Activated T-helper 2 cell treated with anti-CD3 and anti-CD28 coated beads, Interferon-gamma antibody, Interleukin-2, Interleukin-4, amounts not matched to agents 10 μg/mL and 5 μg/mL and 100 μg/mL, durations not matched to agents 14 hours and 24 hours and 36 hours (primary cell): ENCODE results near the gene BEND3. TPM values are rescaled to one million over a fixed set of nuclear protein-coding genes. Genes with fewer than 3 reads are reported as not detected.
A peak's percentile ranks its signal among the peaks of the same experiment; 100 is the strongest.

ENCODE experiments used
- DNase-seq: peaks from one replicate; pipeline ENCODE4 v3.0.0; 2021; ENCODE audit warnings: low spot score
- H3K27ac Mint-ChIP-seq: one replicate; pipeline ENCODE4 v1.8.0; 2021; ENCODE audit warnings: mixed read lengths
- H3K27me3 Mint-ChIP-seq: one replicate; pipeline ENCODE4 v1.8.0; 2021; ENCODE audit warnings: low read depth, mixed read lengths
- H3K36me3 Mint-ChIP-seq: one replicate; pipeline ENCODE4 v1.8.0; 2021; ENCODE audit warnings: low read depth, mixed read lengths
- H3K4me1 Mint-ChIP-seq: one replicate; pipeline ENCODE4 v1.8.0; 2021; ENCODE audit warnings: low read depth, mixed read lengths
- H3K4me3 Mint-ChIP-seq: one replicate; pipeline ENCODE4 v1.8.0; 2021; ENCODE audit warnings: low read depth, mild to moderate bottlenecking, moderate library complexity, mixed read lengths
- H3K9me3 Mint-ChIP-seq: one replicate; pipeline ENCODE4 v1.8.0; 2021; ENCODE audit warnings: mixed read lengths
- intact Hi-C: fragments of 100-400 bp; cut with micrococcal nuclease; formaldehyde crosslinking; loops from one replicate; pipeline ENCODE4 v1.15.1; 2023
- total RNA-seq: library from RNA; stranded (reverse); gene quantifications from 2 replicates; pipeline ENCODE4 v1.2.3, GENCODE V29; 2022

Gene BEND3
- total RNA-seq, 1 donor from 2014 or later: 15.2 TPM

- no peaks in the 10 kb centered on the region for H3K27me3 Mint-ChIP-seq
- no peaks in the 10 kb centered on the region for H3K9me3 Mint-ChIP-seq
- DNase-seq: no peak
- H3K4me1 Mint-ChIP-seq: peaks cover 35% of the 10 kb centered on the region
- peaks cover 41% of the 10 kb centered on the region for H3K36me3 Mint-ChIP-seq
- H3K27ac Mint-ChIP-seq: no peak overlapping the region
- no peak overlapping the region for H3K4me3 Mint-ChIP-seq
- intact Hi-C loops: loop anchor here (10.0 kb wide), 1 partner anchor 544 kb away; no protein-coding TSS in a partner anchor
These were observed 46.4 kb downstream of the BEND3 start for GRCh38 chr6:107068691-107069630.

GRCh38 chr6:107066697-107067659, 48.3 kb downstream of the BEND3 start:
- no peak for DNase-seq
- H3K4me1 Mint-ChIP-seq: peaks cover 51% of the 10 kb centered on the region
- intact Hi-C loops: loop anchor here (1.0 to 10.0 kb wide), 3 partner anchors 16 to 542 kb away; no protein-coding TSS in a partner anchor
- H3K9me3 Mint-ChIP-seq: no peaks in the 10 kb centered on the region
- peak overlapping the region; percentile 5 for H3K4me3 Mint-ChIP-seq
- H3K27me3 Mint-ChIP-seq: no peaks in the 10 kb centered on the region
- H3K27ac Mint-ChIP-seq: peak overlapping the region; percentile 95
- H3K36me3 Mint-ChIP-seq: peaks cover 45% of the 10 kb centered on the region

- Mint-ChIP-seq H3K27me3 (no peaks in the 10 kb centered on the region), H3K36me3 (peaks cover 37% of the 10 kb centered on the region), H3K4me3 (no peak overlapping the region), H3K4me1 (peaks cover 66% of the 10 kb centered on the region), H3K27ac (peak overlapping the region; percentile 95), H3K9me3 (no peaks in the 10 kb centered on the region)
- intact Hi-C loops: loop anchor here (1.0 to 10.0 kb wide), 2 partner anchors 36 to 540 kb away; partner anchors contain the start of gene MTRES1
- peak; percentile 38 for DNase-seq
These were observed 50.7 kb downstream of the BEND3 start for GRCh38 chr6:107064579-107065065.

GRCh38 chr6:107062691-107063090, 52.6 kb downstream of the BEND3 start:
- Mint-ChIP-seq H3K27me3 (no peaks in the 10 kb centered on the region), H3K36me3 (peaks cover 23% of the 10 kb centered on the region), H3K27ac (no peak overlapping the region), H3K4me1 (peaks cover 63% of the 10 kb centered on the region), H3K9me3 (no peaks in the 10 kb centered on the region), H3K4me3 (no peak overlapping the region)
- intact Hi-C loops: loop anchor here (10.0 kb wide), 1 partner anchor 538 kb away; no protein-coding TSS in a partner anchor
- DNase-seq: no peak

GRCh38 chr6:107061125-107062020, 53.9 kb downstream of the BEND3 start:
- Mint-ChIP-seq H3K27me3 (no peaks in the 10 kb centered on the region), H3K4me3 (peak overlapping the region; percentile 43), H3K9me3 (no peaks in the 10 kb centered on the region), H3K27ac (peak overlapping the region; percentile 66), H3K36me3 (peaks cover 19% of the 10 kb centered on the region), H3K4me1 (peaks cover 50% of the 10 kb centered on the region)
- peak; percentile 27 for DNase-seq
- intact Hi-C loops: loop anchor here (10.0 kb wide), 1 partner anchor 537 kb away; no protein-coding TSS in a partner anchor

- Mint-ChIP-seq H3K4me3 (no peak overlapping the region), H3K27ac (no peak overlapping the region), H3K9me3 (no peaks in the 10 kb centered on the region), H3K36me3 (peaks cover 13% of the 10 kb centered on the region), H3K4me1 (peaks cover 44% of the 10 kb centered on the region), H3K27me3 (no peaks in the 10 kb centered on the region)
- intact Hi-C loops: loop anchor here (10.0 kb wide), 1 partner anchor 536 kb away; no protein-coding TSS in a partner anchor
- DNase-seq: no peak
These were observed 54.6 kb downstream of the BEND3 start for GRCh38 chr6:107060704-107061103.

GRCh38 chr6:107059606-107060005, 55.7 kb downstream of the BEND3 start:
- H3K27ac Mint-ChIP-seq: no peak overlapping the region
- intact Hi-C loops: loop anchor here (10.0 kb wide), 1 partner anchor 535 kb away; no protein-coding TSS in a partner anchor
- H3K36me3 Mint-ChIP-seq: peaks cover 7% of the 10 kb centered on the region

GRCh38 chr6:107057679-107058078, 57.6 kb downstream of the BEND3 start:
- no peaks in the 10 kb centered on the region for H3K9me3 Mint-ChIP-seq
- DNase-seq: no peak
- no peak overlapping the region for H3K27ac Mint-ChIP-seq
- peaks cover 3% of the 10 kb centered on the region for H3K36me3 Mint-ChIP-seq
- peaks cover 20% of the 10 kb centered on the region for H3K4me1 Mint-ChIP-seq
- H3K4me3 Mint-ChIP-seq: no peak overlapping the region
- intact Hi-C loops: no loop called here
- H3K27me3 Mint-ChIP-seq: no peaks in the 10 kb centered on the region

More at GRCh38 chr6:107059606-107060005, 55.7 kb downstream of the BEND3 start:
- Mint-ChIP-seq H3K9me3 (no peaks in the 10 kb centered on the region), H3K4me3 (no peak overlapping the region), H3K27me3 (no peaks in the 10 kb centered on the region), H3K4me1 (peaks cover 34% of the 10 kb centered on the region)
- no peak for DNase-seq

- no peak for DNase-seq
- no peak overlapping the region for H3K27ac Mint-ChIP-seq
- peaks cover 5% of the 10 kb centered on the region for H3K36me3 Mint-ChIP-seq
- intact Hi-C loops: no loop called here
- H3K9me3 Mint-ChIP-seq: no peaks in the 10 kb centered on the region
- H3K4me1 Mint-ChIP-seq: peaks cover 13% of the 10 kb centered on the region
- no peaks in the 10 kb centered on the region for H3K27me3 Mint-ChIP-seq
- no peak overlapping the region for H3K4me3 Mint-ChIP-seq
These were observed 58.5 kb downstream of the BEND3 start for GRCh38 chr6:107056796-107057195.

- peaks cover 43% of the 10 kb centered on the region for H3K36me3 Mint-ChIP-seq
- no peaks in the 10 kb centered on the region for H3K27me3 Mint-ChIP-seq
- H3K4me1 Mint-ChIP-seq: peaks cover 8% of the 10 kb centered on the region
- H3K4me3 Mint-ChIP-seq: no peak overlapping the region
- no peaks in the 10 kb centered on the region for H3K9me3 Mint-ChIP-seq
- intact Hi-C loops: no loop called here
- DNase-seq: no peak
- no peak overlapping the region for H3K27ac Mint-ChIP-seq
These were observed 67.5 kb downstream of the BEND3 start for GRCh38 chr6:107047807-107048206.

- DNase-seq: no peak
- Mint-ChIP-seq H3K27ac (no peak overlapping the region), H3K36me3 (peaks cover 39% of the 10 kb centered on the region), H3K4me1 (peaks cover 14% of the 10 kb centered on the region), H3K27me3 (no peaks in the 10 kb centered on the region), H3K9me3 (no peaks in the 10 kb centered on the region), H3K4me3 (no peak overlapping the region)
- intact Hi-C loops: no loop called here
These were observed 69.3 kb downstream of the BEND3 start for GRCh38 chr6:107045826-107046675.
